Measurements from ENCODE around the gene SLC7A7. TPM values are rescaled to one million over a fixed set of nuclear protein-coding genes. Genes with fewer than 3 reads are reported as not detected.
"Not testable (repeated sequence)": the region's sequence is repeated elsewhere in the genome, so short reads cannot be mapped to it uniquely, and the experiment has no call there.

SLC7A7 gene
- total RNA-seq, 1 experiment from 2014 or later, result 3.1 TPM

DNA sequence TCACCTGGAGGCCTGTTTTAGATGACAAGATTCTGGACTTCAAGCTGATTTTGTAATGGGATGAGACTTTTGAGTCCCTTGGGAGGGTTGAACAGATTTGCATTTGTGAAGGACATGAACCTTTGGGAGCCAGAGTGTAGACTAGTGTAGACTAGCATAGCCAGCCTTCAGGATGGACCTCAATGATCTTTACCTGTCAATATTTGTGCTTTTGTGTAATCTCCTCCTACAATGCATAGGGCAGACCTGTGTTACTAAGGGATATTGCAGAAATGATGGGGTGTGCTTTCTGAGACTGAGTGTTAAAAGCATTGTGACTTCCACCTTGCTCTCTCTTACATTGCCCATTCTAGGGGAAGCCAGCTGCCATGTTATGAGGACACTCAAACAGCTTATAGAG is 46.4 kb upstream of the SLC7A7 start:
- no peak overlapping the region for H3K23ac ChIP-seq (ENCODE audit: insufficient read length, low read depth, low read length)
- no peak overlapping the region for H3K9ac ChIP-seq (ENCODE audit: extremely low read depth, insufficient read length, low read length)
- no peaks in the 10 kb centered on the region for H3K4me1 ChIP-seq (ENCODE audit: insufficient read depth, low read length)
- H2BK15ac ChIP-seq (ENCODE audit: low read depth, low read length), result no peak overlapping the region
- no peaks in the 10 kb centered on the region for H3K79me2 ChIP-seq (ENCODE audit: insufficient read depth, low read length)
- no peaks in the 10 kb centered on the region for H3K23me2 ChIP-seq (ENCODE audit: insufficient read length, low read depth, low read length, poor library complexity, severe bottlenecking)
- no peaks in the 10 kb centered on the region for H3K9me3 ChIP-seq (ENCODE audit: control insufficient read depth, low read depth, low read length)
- H4K91ac ChIP-seq (ENCODE audit: insufficient read length, low read depth, low read length), result no peak overlapping the region
- no peaks in the 10 kb centered on the region for H3K36me3 Mint-ChIP-seq (ENCODE audit: insufficient read depth in 1 of 3, low read depth in 3 of 3)
- no peak overlapping the region for H3K27ac Mint-ChIP-seq
- no peak overlapping the region for H3K18ac ChIP-seq (ENCODE audit: insufficient read length, low read depth, low read length)
- H3K27ac ChIP-seq (ENCODE audit: insufficient read length, low read depth, low read length), result no peak overlapping the region
- H4K5ac ChIP-seq (ENCODE audit: insufficient read length, low read depth, low read length), result no peak overlapping the region
- H4K8ac ChIP-seq (replicated peaks; ENCODE audit: insufficient read length, low read depth, low read length), result no peak overlapping the region
- no peak overlapping the region for H2AK5ac ChIP-seq (ENCODE audit: insufficient read length, low read length)
- H3T11ph ChIP-seq (ENCODE audit: low read length), result no peak overlapping the region
- no peaks in the 10 kb centered on the region for H3K27me3 Mint-ChIP-seq (ENCODE audit: low read depth)
- H3K4me2 ChIP-seq (ENCODE audit: insufficient read depth, insufficient read length, low read length), result no peak overlapping the region
- H4K20me1 ChIP-seq (ENCODE audit: control insufficient read depth, insufficient read depth, insufficient read length), result no peaks in the 10 kb centered on the region
- H3K27me3 ChIP-seq (ENCODE audit: insufficient read depth, low read length), result no peaks in the 10 kb centered on the region
- no peak for DNase-seq
- H3K9me3 Mint-ChIP-seq, result peaks cover 0 to 3% of the 10 kb centered on the region in 2 experiments; a peak in 1 of 5 replicates
- no peak overlapping the region for H2BK12ac ChIP-seq (ENCODE audit: insufficient read length, low read depth, low read length)
- H2BK120ac ChIP-seq (ENCODE audit: low read depth, low read length, poor library complexity, severe bottlenecking), result no peak overlapping the region
- H3K4me1 Mint-ChIP-seq, result peaks cover 0 to 3% of the 10 kb centered on the region in 2 experiments; a peak in 3 of 4 replicates
- H2AFZ ChIP-seq (ENCODE audit: low read length), result no peak overlapping the region
- H2BK20ac ChIP-seq (ENCODE audit: low read depth, low read length, poor library complexity, severe bottlenecking), result no peak overlapping the region
- no peaks in the 10 kb centered on the region for H3K79me1 ChIP-seq (ENCODE audit: insufficient read depth, low read depth, low read length, poor library complexity, severe bottlenecking)
- no peak overlapping the region for H2BK5ac ChIP-seq (ENCODE audit: insufficient read length, low read length)
- TF ChIP-seq, protein P1, sequence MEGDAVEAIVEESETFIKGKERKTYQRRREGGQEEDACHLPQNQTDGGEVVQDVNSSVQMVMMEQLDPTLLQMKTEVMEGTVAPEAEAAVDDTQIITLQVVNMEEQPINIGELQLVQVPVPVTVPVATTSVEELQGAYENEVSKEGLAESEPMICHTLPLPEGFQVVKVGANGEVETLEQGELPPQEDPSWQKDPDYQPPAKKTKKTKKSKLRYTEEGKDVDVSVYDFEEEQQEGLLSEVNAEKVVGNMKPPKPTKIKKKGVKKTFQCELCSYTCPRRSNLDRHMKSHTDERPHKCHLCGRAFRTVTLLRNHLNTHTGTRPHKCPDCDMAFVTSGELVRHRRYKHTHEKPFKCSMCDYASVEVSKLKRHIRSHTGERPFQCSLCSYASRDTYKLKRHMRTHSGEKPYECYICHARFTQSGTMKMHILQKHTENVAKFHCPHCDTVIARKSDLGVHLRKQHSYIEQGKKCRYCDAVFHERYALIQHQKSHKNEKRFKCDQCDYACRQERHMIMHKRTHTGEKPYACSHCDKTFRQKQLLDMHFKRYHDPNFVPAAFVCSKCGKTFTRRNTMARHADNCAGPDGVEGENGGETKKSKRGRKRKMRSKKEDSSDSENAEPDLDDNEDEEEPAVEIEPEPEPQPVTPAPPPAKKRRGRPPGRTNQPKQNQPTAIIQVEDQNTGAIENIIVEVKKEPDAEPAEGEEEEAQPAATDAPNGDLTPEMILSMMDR (conservative IDR thresholded peaks at IDR 0.05), result no peak
- no peak overlapping the region for H3K4me3 Mint-ChIP-seq
- H3K14ac ChIP-seq (ENCODE audit: insufficient read depth, low read length), result no peak overlapping the region
- no peak overlapping the region for H3K56ac ChIP-seq (ENCODE audit: insufficient read length, low read depth, low read length)
- no peak overlapping the region for H3K4ac ChIP-seq (ENCODE audit: low read depth, low read length)

DNA sequence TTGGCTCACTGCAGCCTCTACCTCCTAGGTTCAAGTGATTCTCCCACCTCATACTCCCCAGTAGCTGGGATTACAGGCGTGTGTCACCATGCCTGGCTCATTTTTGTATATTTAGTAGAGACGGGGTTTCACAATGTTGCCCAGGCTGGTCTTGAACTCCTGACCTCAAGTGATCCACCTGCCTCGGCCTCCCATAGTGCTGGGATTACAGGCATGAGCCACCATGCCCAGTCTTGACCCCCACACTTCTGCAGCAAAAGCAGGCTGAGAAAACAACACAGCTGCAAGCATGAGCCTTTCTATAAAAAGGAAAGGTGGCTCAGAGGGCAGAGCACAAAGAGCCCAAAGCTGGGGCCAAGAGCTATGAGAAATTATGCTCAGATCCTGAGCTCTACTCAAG is 45.1 kb upstream of the SLC7A7 start:
- H3K79me1 ChIP-seq (ENCODE audit: insufficient read depth, low read depth, low read length, poor library complexity, severe bottlenecking); H2BK15ac ChIP-seq (ENCODE audit: low read depth, low read length); H3K9ac ChIP-seq (ENCODE audit: extremely low read depth, insufficient read length, low read length); H3K4me2 ChIP-seq (ENCODE audit: insufficient read depth, insufficient read length, low read length); H3K4ac ChIP-seq (ENCODE audit: low read depth, low read length); H3K27me3 Mint-ChIP-seq (ENCODE audit: low read depth); H3K14ac ChIP-seq (ENCODE audit: insufficient read depth, low read length); H3K9me3 ChIP-seq (ENCODE audit: control insufficient read depth, low read depth, low read length); H2BK120ac ChIP-seq (ENCODE audit: low read depth, low read length, poor library complexity, severe bottlenecking); H3K27ac Mint-ChIP-seq; H3K4me1 ChIP-seq (ENCODE audit: insufficient read depth, low read length); H3K56ac ChIP-seq (ENCODE audit: insufficient read length, low read depth, low read length); H3K9me3 Mint-ChIP-seq; H4K5ac ChIP-seq (ENCODE audit: insufficient read length, low read depth, low read length); H2BK12ac ChIP-seq (ENCODE audit: insufficient read length, low read depth, low read length); H2BK5ac ChIP-seq (ENCODE audit: insufficient read length, low read length); H3K23me2 ChIP-seq (ENCODE audit: insufficient read length, low read depth, low read length, poor library complexity, severe bottlenecking); H3K4me3 Mint-ChIP-seq; H3K79me2 ChIP-seq (ENCODE audit: insufficient read depth, low read length); H4K8ac ChIP-seq (replicated peaks; ENCODE audit: insufficient read length, low read depth, low read length); H2AK5ac ChIP-seq (ENCODE audit: insufficient read length, low read length); H3K36me3 Mint-ChIP-seq (ENCODE audit: insufficient read depth in 1 of 3, low read depth in 3 of 3); H3K18ac ChIP-seq (ENCODE audit: insufficient read length, low read depth, low read length); H4K20me1 ChIP-seq (ENCODE audit: control insufficient read depth, insufficient read depth, insufficient read length); H3K4me1 Mint-ChIP-seq; H4K91ac ChIP-seq (ENCODE audit: insufficient read length, low read depth, low read length); DNase-seq; H3K27me3 ChIP-seq (ENCODE audit: insufficient read depth, low read length); H3K27ac ChIP-seq (ENCODE audit: insufficient read length, low read depth, low read length); H2BK20ac ChIP-seq (ENCODE audit: low read depth, low read length, poor library complexity, severe bottlenecking); H3K23ac ChIP-seq (ENCODE audit: insufficient read length, low read depth, low read length); H3T11ph ChIP-seq (ENCODE audit: low read length); H2AFZ ChIP-seq (ENCODE audit: low read length): not testable (repeated sequence)
- WGBS (ENCODE audit: extremely low coverage, insufficient read length, low lambda C conversion rate), result no CpG with 5 or more reads among the region's 3 CpGs

All from H9 (cell line).